GM12878 (cell line): ENCODE results near the gene HAPLN2. TPM values are rescaled to one million over a fixed set of nuclear protein-coding genes. Genes with fewer than 3 reads are reported as not detected.
A peak's percentile ranks its signal among the peaks of the same experiment; 100 is the strongest.

Experiments
- ATAC-seq: fragments of 200-7000 bp; cut with Tn5 transposase; 3 replicates; pipeline ENCODE4 v1.9.1; 2020; ENCODE audit warnings: mild to moderate bottlenecking, moderate library complexity
- BruUV-seq: library from RNA; stranded (reverse); fragments of 400-500 nt; replicated peaks from 2 replicates; lab custom pipeline; 2021; lab: Mats Ljungman, UMichigan
- CTCF ChIA-PET: fragments of 300-600 bp; sonication (Branson Sonifier 250); formaldehyde crosslinking; extraction: SDS; loops from one replicate; lab custom pipeline; 2021; ENCODE audit warnings: inconsistent platforms; lab: Yijun Ruan, JAX
- POLR2A ChIA-PET: fragments of 350-600 bp; formaldehyde crosslinking; extraction: SDS; loops from one replicate; lab custom pipeline; 2021; ENCODE audit warnings: inconsistent platforms; lab: Charles Lee
- RAD21 ChIA-PET: fragments of 300-600 bp; sonication (Branson Sonifier 250); formaldehyde crosslinking; loops from one replicate; lab custom pipeline; 2023; ENCODE audit warnings: antibody characterized with exemption; ENCODE audit not compliant: unreplicated experiment; lab: Charles Lee
- SMC1A ChIA-PET: fragments of 300-600 bp; sonication (Branson Sonifier 250); formaldehyde crosslinking; loops from one replicate; lab custom pipeline; 2023; ENCODE audit not compliant: unreplicated experiment, uncharacterized antibody; lab: Charles Lee
- DNase-seq: peaks from one replicate; pipeline ENCODE4 v3.0.0-alpha.2; 2011; ENCODE audit warnings: low read depth, low spot score
- FAIRE-seq: peaks from 3 replicates; lab custom pipeline; 2011; peaks lifted over from hg19 to GRCh38; lab: Jason Lieb, UNC
- H2AFZ ChIP-seq: 2 replicates; pipeline ENCODE4 v1.6.0; 2011; ENCODE audit warnings: low read depth, low read length, control low read depth; ENCODE audit not compliant: control insufficient read depth
- H3K27ac ChIP-seq: 2 replicates; pipeline ENCODE4 v1.5.1; 2011; ENCODE audit warnings: control low read depth; ENCODE audit not compliant: control insufficient read depth, insufficient read depth
- H3K27me3 ChIP-seq, 2 experiments: replicated peaks in 1 of 2; 2 replicates each; pipeline versions ENCODE4 v1.6.0 to v1.6.1; 2011; ENCODE audit warnings: low read length in 1 of 2; ENCODE audit not compliant: control insufficient read depth in 2 of 2, insufficient read depth in 2 of 2
- H3K36me3 ChIP-seq, 2 experiments: 2 replicates each; pipeline ENCODE4 v1.5.1; 2011; ENCODE audit warnings: low read length in 1 of 2; ENCODE audit not compliant: control insufficient read depth in 2 of 2, insufficient read depth in 2 of 2
- H3K4me1 ChIP-seq: 2 replicates; pipeline ENCODE4 v1.6.1; 2011; ENCODE audit warnings: mild to moderate bottlenecking, low read length, moderate library complexity, mixed read lengths; ENCODE audit not compliant: control insufficient read depth, insufficient read depth
- H3K4me2 ChIP-seq: 2 replicates; pipeline ENCODE4 v1.6.0; 2011; ENCODE audit warnings: control low read depth; ENCODE audit not compliant: control insufficient read depth, insufficient read depth
- H3K4me3 ChIP-seq: fragments of 200-600 bp; sonication (generic); 2 replicates; pipeline ENCODE4 v1.5.1; 2016
- H3K79me2 ChIP-seq: 2 replicates; pipeline ENCODE4 v1.6.0; 2011; ENCODE audit warnings: low read length; ENCODE audit not compliant: control insufficient read depth, insufficient read depth
- H3K9ac ChIP-seq: 2 replicates; pipeline ENCODE4 v1.8.0; 2011; ENCODE audit warnings: low read length, control low read depth, mixed read lengths; ENCODE audit not compliant: control insufficient read depth, insufficient read depth
- H3K9me3 ChIP-seq: replicated peaks from 3 replicates; pipeline ENCODE4 v1.5.1; 2011; ENCODE audit warnings: mild to moderate bottlenecking, low read length; ENCODE audit not compliant: control insufficient read depth, insufficient read depth
- H4K20me1 ChIP-seq: 2 replicates; pipeline ENCODE4 v1.6.0; 2011; ENCODE audit not compliant: control insufficient read depth, insufficient read depth
- CHD2 ChIP-seq: IDR thresholded peaks from 2 replicates; pipeline ENCODE4 v1.6.1; 2011; ENCODE audit warnings: low read depth, low read length, improper control_type of control experiment, borderline replicate concordance
- EZH2 ChIP-seq: IDR thresholded peaks from 2 replicates; pipeline ENCODE4 v1.6.1; 2012; ENCODE audit warnings: low read depth, mild to moderate bottlenecking, control low read depth, inconsistent platforms, low read length, borderline replicate concordance; ENCODE audit not compliant: control insufficient read depth
- GABPA ChIP-seq: IDR thresholded peaks from 2 replicates; pipeline ENCODE4 v1.6.1; 2014; ENCODE audit warnings: antibody characterized with exemption, low read depth, mild to moderate bottlenecking, inconsistent platforms
- KLF5 ChIP-seq: fragments of 450-650 bp; IDR thresholded peaks from 2 replicates; pipeline ENCODE4 v1.6.1; 2014; ENCODE audit warnings: mild to moderate bottlenecking; ENCODE audit not compliant: partially characterized antibody
- NFXL1 ChIP-seq: fragments of 450-650 bp; IDR thresholded peaks from 2 replicates; pipeline ENCODE4 v1.6.1; 2017; ENCODE audit warnings: antibody characterized with exemption, mild to moderate bottlenecking, borderline replicate concordance
- NKRF ChIP-seq: fragments of 450-650 bp; conservative IDR thresholded peaks from 2 replicates; pipeline ENCODE4 v1.6.1; 2017; ENCODE audit warnings: mild to moderate bottlenecking, moderate library complexity
- NR2F1 ChIP-seq: fragments of 450-650 bp; conservative IDR thresholded peaks from 2 replicates; pipeline ENCODE4 v1.6.1; 2017; ENCODE audit warnings: mild to moderate bottlenecking
- PML ChIP-seq: IDR thresholded peaks from 2 replicates; pipeline ENCODE4 v1.6.1; 2012; ENCODE audit warnings: low read length, inconsistent platforms
- SMAD5 ChIP-seq: IDR thresholded peaks from 2 replicates; pipeline ENCODE4 v1.6.1; 2016; ENCODE audit warnings: antibody characterized with exemption, low read depth
- YY1 ChIP-seq: IDR thresholded peaks from 2 replicates; pipeline ENCODE4 v1.6.1; 2011; ENCODE audit warnings: low read depth, mild to moderate bottlenecking, low read length
- ZBTB4 ChIP-seq: fragments of 450-650 bp; formaldehyde crosslinking; IDR thresholded peaks from 2 replicates; pipeline ENCODE4 v1.4.0; 2022; ENCODE audit warnings: mild to moderate bottlenecking, moderate library complexity
- WGBS: methylation state at CpG from one replicate; pipeline ENCODE4 v1.1.6; 2016; ENCODE audit warnings: low lambda C conversion rate; ENCODE audit not compliant: insufficient replicate concordance, insufficient coverage; ENCODE audit errors: missing lambda C conversion rate; 5-methylcytosine and 5-hydroxymethylcytosine counted together
- in situ Hi-C: fragments of 300-500 bp; cut with MboI; formaldehyde crosslinking; loops from 9 replicates; pipeline ENCODE4 v1.14.3; 2018; ENCODE audit warnings: mixed read lengths
- intact Hi-C: fragments of 100-400 bp; cut with micrococcal nuclease; formaldehyde crosslinking; loops from one replicate; pipeline ENCODE4 v1.14.2; 2022; ENCODE audit not compliant: unreplicated experiment
- polyA plus RNA-seq, 11 experiments: library from polyadenylated mRNA; depleted of rRNA in 4 of 11; unstranded in 6 of 11; stranded (reverse) in 5 of 11; fragments of >200 nt; fragmentation: Nextera tagmentation in 4 of 11; fragmentation: Illumina TruSeq in 1 of 11; extraction: Ambion mirVana in 4 of 11; extraction: Trizol in 1 of 11; gene quantifications; 1 replicate in 1 of 11; 2 replicates in 10 of 11; pipeline versions ENCODE4 v1.2.1 to v1.2.3, GENCODE V29; 2011 to 2016; ENCODE audit warnings: inconsistent platforms in 2 of 11, missing spikeins in 2 of 11, low read depth in 1 of 11
- total RNA-seq, 4 experiments: library from RNA; depleted of rRNA in 3 of 4; stranded (reverse); fragments of >200 nt in 3 of 4; fragmentation: Illumina TruSeq in 1 of 4; extraction: Trizol in 1 of 4; gene quantifications; 2 replicates each; pipeline versions ENCODE4 v1.2.1 to v1.2.3, GENCODE V29; 2013 to 2021

Gene HAPLN2
- total and polyA plus RNA-seq, 10 of the 15 experiments (the other 5 are each of a cell fraction or from before 2014, with no cell fraction given): 0.15 to 0.24 TPM; not detected in 8

GRCh38 chr1:156665539-156665938 is 46.3 kb downstream of the HAPLN2 start:
- ChIA-PET POLR2A (interaction anchor here (0.6 kb wide), 1 partner anchor 123 kb away, joined by 5 read pairs; no protein-coding TSS in a partner anchor), SMC1A (interaction anchor here (1.0 to 1.6 kb wide), 2 partner anchors 24 to 38 kb away, joined by 3 to 6 read pairs; no protein-coding TSS in a partner anchor), CTCF (interaction anchor here (0.9 to 2.3 kb wide), 7 partner anchors 11 to 60 kb away, joined by 4 to 14 read pairs (median 5); no protein-coding TSS in a partner anchor), RAD21 (interaction anchor here (0.8 to 1.5 kb wide), 6 partner anchors 8 to 165 kb away, joined by 3 to 7 read pairs (median 4); partner anchors contain the start of genes HDGF, MEF2D and NES)
- peaks cover 7% of the 10 kb centered on the region for H3K79me2 ChIP-seq
- no peaks in the 10 kb centered on the region for H3K36me3 ChIP-seq
- no peaks in the 10 kb centered on the region for H4K20me1 ChIP-seq
- intact Hi-C loops (loop anchor here (10.0 kb wide), 1 partner anchor 59 kb away; the partner anchor contains the start of genes ISG20L2 and METTL25B), in situ Hi-C loops (no loop called here)
- H3K4me1 ChIP-seq: peaks cover 45% of the 10 kb centered on the region
- FAIRE-seq: no peak
- no peak for TF ChIP-seq GABPA
- TF ChIP-seq EZH2: no peak
- TF ChIP-seq KLF5: no peak
- no peak for TF ChIP-seq NKRF
- TF ChIP-seq YY1: no peak
- TF ChIP-seq PML: no peak
- TF ChIP-seq NR2F1: no peak
- TF ChIP-seq SMAD5: no peak
- no peak for TF ChIP-seq CHD2
- TF ChIP-seq NFXL1: no peak
- no peak for TF ChIP-seq ZBTB4 (CRISPR knock-in tag)
- H2AFZ ChIP-seq: peak overlapping the region; percentile 28; the same call in 1 of the 2 replicates
- peak overlapping the region; percentile 15; the same call in 1 of the 2 replicates for H3K9ac ChIP-seq
- H3K4me3 ChIP-seq: no peak overlapping the region
- no TSS peak for BruUV-seq
- no peak for DNase-seq
- no peaks in the 10 kb centered on the region for H3K9me3 ChIP-seq
- H3K4me2 ChIP-seq: peak overlapping the region; percentile 37; the same call in 1 of the 2 replicates
- 74% methylated on average over 3 of the region's 3 CpGs for WGBS
- ATAC-seq: no peak
- no peaks in the 10 kb centered on the region for H3K27me3 ChIP-seq
- peak overlapping the region; percentile 20; the same call in 1 of the 2 replicates for H3K27ac ChIP-seq
